Kidney glomerular epithelial cell (primary cell): Measurements from ENCODE around the gene ERBB4.

Source experiments
- DNase-seq: peaks from one replicate; lab custom pipeline; 2025; lab: John Stamatoyannopoulos, UW

Gene ERBB4

DNA sequence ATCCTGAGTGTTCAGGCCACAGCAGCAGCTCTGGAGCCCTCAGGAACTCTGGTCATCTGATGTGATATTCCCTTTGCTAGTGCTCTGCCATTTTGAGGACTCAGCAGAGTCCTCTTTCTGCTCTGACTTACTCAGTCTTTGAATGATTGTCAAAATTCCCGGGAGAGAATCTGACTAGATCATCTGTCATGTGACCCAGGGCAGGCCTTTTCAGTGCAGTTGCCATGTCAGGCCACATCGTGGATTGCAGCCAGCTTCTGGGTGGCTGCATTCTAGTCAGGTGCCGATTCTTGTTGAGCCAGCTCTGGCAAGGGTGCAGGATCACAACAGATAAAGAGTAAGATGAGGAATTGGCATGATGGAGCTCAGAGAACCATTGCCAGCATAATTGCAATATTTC lies 1186.6 kb downstream of the ERBB4 start:
- DNase-seq = no peak

DNA sequence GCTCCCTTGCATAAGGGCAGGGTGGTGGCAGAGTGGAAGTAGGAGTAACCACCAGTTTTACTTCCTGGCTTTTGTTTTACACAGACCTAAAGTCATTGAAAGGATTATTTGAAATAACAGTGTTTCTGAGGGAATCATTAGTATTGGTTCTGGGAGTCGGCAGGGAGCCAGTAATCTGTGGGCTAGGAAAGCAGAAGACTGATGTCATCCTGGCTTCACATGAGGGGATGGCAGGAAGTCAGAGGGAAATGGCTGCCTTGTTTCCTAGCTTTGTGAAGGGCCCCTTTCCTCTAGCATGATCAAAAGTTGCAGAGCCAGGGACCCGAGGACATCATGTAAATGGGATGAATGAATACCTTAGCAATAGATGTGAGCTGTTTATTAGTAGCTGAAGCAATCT lies 1189.6 kb downstream of the ERBB4 start:
- no peak for DNase-seq

DNA sequence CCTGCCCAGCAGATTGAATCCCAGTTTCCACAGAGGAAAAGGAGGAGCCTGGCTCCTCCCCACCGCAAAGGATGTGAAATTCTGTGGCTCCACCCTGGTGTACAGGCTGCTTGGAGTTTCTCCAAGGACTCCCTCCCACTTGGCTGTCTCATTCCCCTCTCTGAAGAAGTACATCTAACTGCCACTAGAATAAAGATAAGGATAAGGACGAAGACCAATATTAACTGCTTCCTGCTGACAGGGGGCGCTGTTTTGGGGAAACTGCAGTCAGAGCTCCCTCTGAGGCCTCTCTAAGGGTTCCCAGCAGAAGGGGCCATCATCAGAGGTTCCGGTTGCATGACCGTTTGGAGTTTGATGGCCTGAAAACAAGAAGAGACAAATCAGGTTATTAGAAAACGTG lies 1191.3 kb downstream of the ERBB4 start:
- DNase-seq = no peak

DNA sequence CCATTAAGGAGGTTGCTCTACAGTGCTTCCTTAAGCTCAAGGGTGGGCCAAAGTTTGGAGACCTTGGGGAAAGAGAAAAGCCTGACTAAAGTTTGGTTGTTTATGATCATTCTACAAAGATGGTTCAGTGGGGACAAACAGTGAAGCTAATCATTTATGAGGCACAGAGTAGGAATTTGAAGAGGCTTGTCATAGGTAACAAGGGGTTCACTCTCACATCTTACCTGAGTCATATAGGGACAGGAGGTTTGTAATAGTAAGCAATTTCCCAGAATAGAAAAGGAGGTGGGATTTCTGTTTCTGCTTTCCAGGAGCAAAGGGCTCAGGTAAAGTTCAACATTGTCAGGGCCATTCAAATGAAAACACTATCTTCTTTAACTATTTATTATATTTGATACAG lies 1194.3 kb downstream of the ERBB4 start:
- DNase-seq = no peak

DNA sequence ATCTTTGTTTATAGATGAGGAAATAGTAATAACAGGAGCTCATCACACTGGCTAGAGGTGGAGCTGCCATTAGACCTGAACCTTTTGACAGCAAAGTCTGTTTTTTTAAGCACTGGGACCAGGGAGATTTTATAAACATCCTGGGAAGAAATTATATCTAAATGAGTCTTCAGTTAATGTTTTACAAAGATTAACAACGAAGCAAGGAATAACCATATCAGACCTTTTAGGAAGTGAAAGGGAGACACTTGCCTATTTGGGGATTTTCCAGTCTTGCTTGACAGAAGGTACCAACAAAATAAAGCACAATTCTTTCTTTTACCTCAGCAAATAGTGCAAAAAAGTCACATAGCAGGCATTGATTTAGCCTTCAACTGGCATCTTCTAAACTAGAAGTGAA lies 1205.2 kb downstream of the ERBB4 start:
- peak; percentile 96 for DNase-seq

DNA sequence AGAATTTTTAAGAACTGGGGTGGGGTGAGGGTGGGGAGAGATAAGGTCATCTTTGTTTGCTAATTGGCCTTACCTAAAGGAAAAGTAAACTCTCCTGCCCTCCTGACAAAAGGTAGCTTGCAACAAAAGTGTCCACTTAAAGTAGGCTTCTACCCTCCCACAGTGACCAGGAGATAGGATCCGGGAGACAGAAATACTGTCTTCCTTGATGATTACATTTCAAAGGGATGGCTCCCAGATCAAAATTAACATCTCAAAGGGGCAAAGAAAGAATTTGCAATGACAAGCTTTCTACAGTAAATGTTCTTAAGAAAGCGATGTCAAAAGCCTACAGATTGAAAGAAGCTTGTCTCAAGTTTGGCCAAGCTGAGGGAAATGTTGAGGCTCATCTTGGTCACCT lies 1206.9 kb downstream of the ERBB4 start:
- DNase-seq = no peak

DNA sequence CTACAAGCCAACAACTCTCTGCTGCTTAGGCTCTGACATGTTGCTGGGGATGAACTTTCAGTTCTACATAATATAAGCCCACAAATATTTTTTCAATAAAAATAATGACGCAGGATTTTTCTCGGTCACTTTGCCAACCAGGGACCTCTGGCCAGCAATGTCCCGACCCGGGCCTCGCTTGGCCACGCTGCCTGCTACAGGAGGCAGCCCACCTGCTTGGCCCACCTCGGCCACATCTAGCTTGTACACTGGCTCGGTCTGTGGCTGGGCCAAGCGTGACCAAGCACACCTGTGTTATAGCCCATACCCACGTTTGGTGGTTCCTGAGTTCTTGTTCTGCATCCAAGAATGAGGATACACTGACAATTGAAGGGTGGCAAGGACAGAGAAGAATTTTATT lies 1208.7 kb downstream of the ERBB4 start:
- no peak for DNase-seq

DNA sequence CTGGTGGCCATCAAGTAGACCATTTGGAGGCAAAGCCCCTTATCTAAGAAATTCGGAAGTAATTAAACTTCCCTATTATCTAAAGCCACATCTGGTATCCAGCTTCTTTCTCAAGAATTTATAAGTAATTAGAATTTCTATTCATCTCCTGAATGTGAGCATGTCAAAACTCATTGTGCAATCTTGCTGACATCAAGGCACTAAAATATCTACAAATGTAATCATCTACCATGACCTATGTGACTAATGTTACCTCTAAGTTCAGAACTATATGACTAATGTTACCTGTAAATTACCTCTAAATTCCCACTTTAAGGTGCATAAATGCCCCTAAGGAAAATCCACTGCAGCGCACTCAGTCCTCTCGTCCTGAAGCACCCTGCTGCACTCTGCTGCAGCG lies 1209.2 kb downstream of the ERBB4 start:
- DNase-seq = peak; percentile 55

DNA sequence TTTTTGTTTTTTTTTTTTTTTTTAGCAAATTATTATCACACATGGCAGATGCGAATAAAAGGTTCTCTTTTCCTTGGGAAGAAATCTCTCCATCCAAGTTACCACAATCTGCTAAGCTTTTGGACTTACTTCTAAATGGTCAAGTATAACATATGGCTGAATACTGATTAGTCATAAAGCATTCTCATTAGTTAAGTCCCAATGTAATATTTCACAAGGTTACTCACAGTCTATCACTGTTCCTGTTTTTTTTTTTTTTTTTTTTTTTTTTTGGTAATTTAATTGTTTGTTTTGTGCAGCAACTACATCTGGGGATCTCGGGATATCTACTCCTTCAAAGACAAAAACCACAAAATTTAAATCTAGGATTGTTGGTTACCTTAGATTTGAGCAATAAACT lies 1210.5 kb downstream of the ERBB4 start:
- DNase-seq = no peak
